Cortex of kidney (tissue), 1 donor: ENCODE measurements around the gene PARVA.
"Not testable (repeated sequence)": the region's sequence is repeated elsewhere in the genome, so short reads cannot be mapped to it uniquely, and the experiment has no call there.

Experiments used
- DNase-seq: peaks from one replicate; lab custom pipeline; 2025; lab: John Stamatoyannopoulos, UW

The PARVA gene

GRCh38 chr11:12503886-12504285 lies 126.5 kb downstream of the PARVA start:
- DNase-seq = no peak

- no peak for DNase-seq
These were observed 127.8 kb downstream of the PARVA start for GRCh38 chr11:12505183-12505582.

- DNase-seq = no peak
These were observed 129.1 kb downstream of the PARVA start for GRCh38 chr11:12506404-12506921.

- no peak for DNase-seq
These were observed 130.0 kb downstream of the PARVA start for GRCh38 chr11:12507391-12507790.

- no peak for DNase-seq
These were observed 130.9 kb downstream of the PARVA start for GRCh38 chr11:12508151-12508751.

GRCh38 chr11:12509371-12509770 lies 132.0 kb downstream of the PARVA start:
- no peak for DNase-seq

- no peak for DNase-seq
These were observed 134.8 kb downstream of the PARVA start for GRCh38 chr11:12512132-12512531.

GRCh38 chr11:12512826-12513395 lies 135.5 kb downstream of the PARVA start:
- no peak for DNase-seq

GRCh38 chr11:12516387-12517105 lies 139.2 kb downstream of the PARVA start:
- no peak for DNase-seq

- DNase-seq = no peak
These were observed 139.9 kb downstream of the PARVA start for GRCh38 chr11:12517306-12517705.

GRCh38 chr11:12517741-12518140 lies 140.4 kb downstream of the PARVA start:
- DNase-seq = no peak

GRCh38 chr11:12518606-12519385 lies 141.4 kb downstream of the PARVA start:
- no peak for DNase-seq

- DNase-seq = no peak
These were observed 142.7 kb downstream of the PARVA start for GRCh38 chr11:12520054-12520453.

GRCh38 chr11:12520576-12520975 lies 143.2 kb downstream of the PARVA start:
- DNase-seq = not testable (repeated sequence)

- no peak for DNase-seq
These were observed 146.0 kb downstream of the PARVA start for GRCh38 chr11:12523180-12523924.

GRCh38 chr11:12524865-12525264 lies 147.5 kb downstream of the PARVA start:
- no peak for DNase-seq

GRCh38 chr11:12525466-12526055 lies 148.2 kb downstream of the PARVA start:
- no peak for DNase-seq

- no peak for DNase-seq
These were observed 149.4 kb downstream of the PARVA start for GRCh38 chr11:12526789-12527188.

- DNase-seq = no peak
These were observed 151.1 kb downstream of the PARVA start for GRCh38 chr11:12528487-12528886.

- no peak for DNase-seq
These were observed 151.7 kb downstream of the PARVA start for GRCh38 chr11:12529041-12529440.

- DNase-seq = no peak
These were observed 152.4 kb downstream of the PARVA start for GRCh38 chr11:12529793-12530192.
